ENCODE data around the gene PARD3.

The PARD3 gene

GRCh38 chr10:34808801-34809745, 6.0 kb downstream of the PARD3 start:
- Histone ChIP-seq H3K4me3 (ENCODE audit: low read depth, low read length) (no peak overlapping the region), H3K27me3 (ENCODE audit: insufficient read depth, low read depth, severe bottlenecking) (no peaks in the 10 kb centered on the region), H3K27ac (no peak overlapping the region), H3K36me3 (no peaks in the 10 kb centered on the region), H3K9me3 (ENCODE audit: severe bottlenecking) (no peaks in the 10 kb centered on the region)
- no peak for DNase-seq
- TF ChIP-seq CTCF (IDR thresholded peaks at IDR 0.05; ENCODE audit: low read depth, low read length), result no peak

- no peak overlapping the region for H3K4me3 ChIP-seq (ENCODE audit: low read depth, low read length)
- H3K9me3 ChIP-seq (ENCODE audit: severe bottlenecking), result no peaks in the 10 kb centered on the region
- H3K27me3 ChIP-seq (ENCODE audit: insufficient read depth, low read depth, severe bottlenecking), result no peaks in the 10 kb centered on the region
- TF ChIP-seq CTCF (IDR thresholded peaks at IDR 0.05; ENCODE audit: low read depth, low read length), result no peak
- no peak for DNase-seq
- H3K27ac ChIP-seq, result no peak overlapping the region
- H3K36me3 ChIP-seq, result no peaks in the 10 kb centered on the region
Measured at GRCh38 chr10:34808336-34808735, 6.8 kb downstream of the PARD3 start.

GRCh38 chr10:34804306-34804705, 10.8 kb downstream of the PARD3 start:
- no peak for TF ChIP-seq CTCF (IDR thresholded peaks at IDR 0.05; ENCODE audit: low read depth, low read length)
- no peaks in the 10 kb centered on the region for H3K36me3 ChIP-seq

DNA sequence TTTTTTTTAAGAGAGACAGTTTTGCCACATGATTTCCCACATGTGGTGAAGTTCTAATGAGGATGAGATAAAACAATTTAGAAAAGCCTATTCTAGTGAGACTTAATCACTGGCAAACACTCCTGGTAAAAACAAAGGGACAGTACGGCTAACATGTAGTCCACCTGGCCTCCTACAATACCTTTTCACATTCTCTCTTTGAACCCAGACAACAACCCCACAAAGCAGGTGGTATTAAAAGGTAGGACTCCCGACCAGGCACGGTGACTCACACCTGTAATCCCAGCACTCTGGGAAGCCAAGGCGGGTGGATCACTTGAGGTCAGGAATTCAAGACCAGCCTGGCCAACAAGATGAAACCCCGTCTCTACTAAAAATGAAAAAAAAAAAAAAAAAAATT, 12.4 kb downstream of the PARD3 start:
- Histone ChIP-seq H3K9me3 (ENCODE audit: severe bottlenecking) (no peaks in the 10 kb centered on the region), H3K27me3 (ENCODE audit: insufficient read depth, low read depth, severe bottlenecking) (no peaks in the 10 kb centered on the region), H3K36me3 (no peaks in the 10 kb centered on the region), H3K27ac (no peak overlapping the region), H3K4me3 (ENCODE audit: low read depth, low read length) (no peak overlapping the region)
- TF ChIP-seq CTCF (IDR thresholded peaks at IDR 0.05; ENCODE audit: low read depth, low read length), result no peak
- no peak for DNase-seq

More at GRCh38 chr10:34804306-34804705, 10.8 kb downstream of the PARD3 start:
- DNase-seq, result no peak
- H3K4me3 ChIP-seq (ENCODE audit: low read depth, low read length), result no peak overlapping the region
- no peaks in the 10 kb centered on the region for H3K9me3 ChIP-seq (ENCODE audit: severe bottlenecking)
- H3K27me3 ChIP-seq (ENCODE audit: insufficient read depth, low read depth, severe bottlenecking), result no peaks in the 10 kb centered on the region
- H3K27ac ChIP-seq, result no peak overlapping the region

- H3K9me3 ChIP-seq (ENCODE audit: severe bottlenecking), result no peaks in the 10 kb centered on the region
- no peak overlapping the region for H3K4me3 ChIP-seq (ENCODE audit: low read depth, low read length)
- TF ChIP-seq CTCF (IDR thresholded peaks at IDR 0.05; ENCODE audit: low read depth, low read length), result no peak
- H3K27ac ChIP-seq, result no peak overlapping the region
- H3K36me3 ChIP-seq, result no peaks in the 10 kb centered on the region
- H3K27me3 ChIP-seq (ENCODE audit: insufficient read depth, low read depth, severe bottlenecking), result no peaks in the 10 kb centered on the region
- DNase-seq, result no peak
Measured at GRCh38 chr10:34801097-34801733, 13.9 kb downstream of the PARD3 start.

All from WERI-Rb-1 (cell line).